IMR-90 (cell line): ENCODE measurements around the gene GNG12. TPM values are rescaled to one million over a fixed set of nuclear protein-coding genes. Genes with fewer than 3 reads are reported as not detected.

Experiments
- ATAC-seq: fragments of 200-7000 bp; cut with Tn5 transposase; 2 replicates; pipeline ENCODE4 v1.9.1; 2020; ENCODE audit warnings: low read depth, mild to moderate bottlenecking, moderate library complexity
- BruUV-seq: library from RNA; stranded (reverse); fragments of 400-500 nt; replicated peaks from 2 replicates; lab custom pipeline; 2021; lab: Mats Ljungman, UMichigan
- CTCF ChIA-PET: fragments of 300-600 bp; formaldehyde crosslinking; extraction: SDS; loops from one replicate; lab custom pipeline; 2021; ENCODE audit warnings: antibody characterized with exemption; lab: Yijun Ruan, JAX
- POLR2A ChIA-PET: fragments of 300-600 bp; sonication (Branson Sonifier 250); formaldehyde crosslinking; loops from one replicate; lab custom pipeline; 2022; ENCODE audit warnings: antibody characterized with exemption; ENCODE audit not compliant: unreplicated experiment; lab: Charles Lee
- DNase-seq: peaks from one replicate; pipeline ENCODE4 v3.0.0; 2013
- H2AFZ ChIP-seq: replicated peaks from 2 replicates; pipeline ENCODE3; 2013; ENCODE audit warnings: low read length, mild to moderate bottlenecking; ENCODE audit not compliant: poor library complexity
- H2AK5ac ChIP-seq: 2 replicates; pipeline ENCODE4 v1.6.1; 2013; ENCODE audit warnings: low read depth, low read length, inconsistent platforms
- H2AK9ac ChIP-seq: replicated peaks from 2 replicates; pipeline ENCODE3; 2013; ENCODE audit warnings: mild to moderate bottlenecking, low read depth, low read length, moderate library complexity; ENCODE audit not compliant: poor library complexity
- H2BK120ac ChIP-seq: 2 replicates; pipeline ENCODE4 v1.6.1; 2013; ENCODE audit warnings: low read depth, low read length, inconsistent platforms
- H2BK15ac ChIP-seq: 3 replicates; pipeline ENCODE4 v1.6.1; 2013; ENCODE audit warnings: low read depth, low read length, inconsistent platforms
- H2BK20ac ChIP-seq: 2 replicates; pipeline ENCODE4 v1.6.1; 2013; ENCODE audit warnings: low read depth, mild to moderate bottlenecking, inconsistent platforms, low read length, moderate library complexity
- H2BK5ac ChIP-seq: 2 replicates; pipeline ENCODE4 v1.6.1; 2013; ENCODE audit warnings: mild to moderate bottlenecking, low read depth, low read length, inconsistent platforms; ENCODE audit not compliant: poor library complexity, severe bottlenecking
- H3K14ac ChIP-seq: replicated peaks from 2 replicates; pipeline ENCODE4 v1.6.1; 2013; ENCODE audit warnings: low read depth, low read length, inconsistent platforms
- H3K18ac ChIP-seq: 2 replicates; pipeline ENCODE4 v1.6.1; 2013; ENCODE audit warnings: low read depth, low read length, control low read depth
- H3K23ac ChIP-seq: 2 replicates; pipeline ENCODE4 v1.6.1; 2013; ENCODE audit warnings: low read depth, low read length, inconsistent platforms
- H3K27ac ChIP-seq: 2 replicates; pipeline ENCODE4 v1.5.1; 2013; ENCODE audit warnings: mild to moderate bottlenecking, control low read depth, low read length; ENCODE audit not compliant: insufficient read depth
- H3K27me3 ChIP-seq: 2 replicates; pipeline ENCODE4 v1.6.1; 2013; ENCODE audit warnings: low read length; ENCODE audit not compliant: control insufficient read depth, insufficient read depth
- H3K36me3 ChIP-seq: 2 replicates; pipeline ENCODE4 v1.6.1; 2013; ENCODE audit warnings: low read length, mixed read lengths; ENCODE audit not compliant: control insufficient read depth, insufficient read depth
- H3K4ac ChIP-seq: 2 replicates; pipeline ENCODE4 v1.6.1; 2013; ENCODE audit warnings: low read depth, low read length, inconsistent platforms
- H3K4me1 ChIP-seq: 2 replicates; pipeline ENCODE4 v1.6.1; 2013; ENCODE audit warnings: low read length, mixed read lengths; ENCODE audit not compliant: control insufficient read depth, insufficient read depth
- H3K4me2 ChIP-seq: 2 replicates; pipeline ENCODE4 v1.6.1; 2013; ENCODE audit warnings: low read depth, mild to moderate bottlenecking, control low read depth, low read length, moderate library complexity
- H3K4me3 ChIP-seq: 2 replicates; pipeline ENCODE4 v1.5.1; 2013; ENCODE audit warnings: low read depth, mild to moderate bottlenecking, control low read depth, low read length, moderate library complexity; ENCODE audit not compliant: insufficient read depth
- H3K56ac ChIP-seq: 2 replicates; pipeline ENCODE4 v1.6.1; 2013; ENCODE audit warnings: low read length, inconsistent platforms; ENCODE audit not compliant: insufficient read depth; ENCODE audit errors: extremely low read depth
- H3K79me1 ChIP-seq, 2 experiments: 2 replicates each; pipeline ENCODE4 v1.6.1; 2013; ENCODE audit warnings: low read length in 2 of 2, inconsistent platforms in 1 of 2, low read depth in 1 of 2
- H3K9ac ChIP-seq: 2 replicates; pipeline ENCODE4 v1.6.1; 2013; ENCODE audit warnings: low read depth, low read length, control low read depth
- H3K9me1 ChIP-seq: 2 replicates; pipeline ENCODE4 v1.6.1; 2013; ENCODE audit warnings: low read length, inconsistent platforms; ENCODE audit not compliant: insufficient read depth
- H3K9me3 ChIP-seq: 2 replicates; pipeline ENCODE4 v1.6.1; 2013; ENCODE audit warnings: low read length; ENCODE audit not compliant: control insufficient read depth, insufficient read depth
- H4K20me1 ChIP-seq: 2 replicates; pipeline ENCODE4 v1.6.1; 2013; ENCODE audit warnings: low read length, inconsistent platforms; ENCODE audit not compliant: insufficient read depth
- H4K5ac ChIP-seq: 2 replicates; pipeline ENCODE4 v1.6.1; 2013; ENCODE audit warnings: mild to moderate bottlenecking, low read depth, low read length, control low read depth
- H4K8ac ChIP-seq, 2 experiments: 2 replicates each; pipeline ENCODE4 v1.6.1; 2013; ENCODE audit warnings: low read depth in 2 of 2, low read length in 2 of 2, control low read depth in 1 of 2, inconsistent platforms in 1 of 2
- H4K91ac ChIP-seq: 2 replicates; pipeline ENCODE4 v1.6.1; 2013; ENCODE audit warnings: low read depth, low read length, inconsistent platforms; ENCODE audit not compliant: insufficient read depth
- ELK1 ChIP-seq: fragments of 150-350 bp; IDR thresholded peaks from 2 replicates; pipeline ENCODE4 v1.6.1; 2016; ENCODE audit warnings: low read depth, mild to moderate bottlenecking, low read length, moderate library complexity, borderline replicate concordance
- NFE2L2 ChIP-seq: fragments of 150-350 bp; IDR thresholded peaks from 2 replicates; pipeline ENCODE4 v1.6.1; 2016; ENCODE audit warnings: low read depth, mild to moderate bottlenecking, low read length
- whole genome bisulfite sequencing, 2 experiments: methylation state at CpG; one replicate each; pipeline versions ENCODE4 v1.1.5 to v1.1.7; 2013; ENCODE audit warnings: missing lambda C conversion rate in 2 of 2; ENCODE audit not compliant: insufficient read length in 1 of 2; ENCODE audit errors: extremely low coverage in 2 of 2; 5-methylcytosine and 5-hydroxymethylcytosine counted together
- dilution Hi-C: fragments of 300-500 bp; cut with HindIII; formaldehyde crosslinking; loops from one replicate; pipeline ENCODE4 v1.14.3; 2018; ENCODE audit warnings: low sequenced_read_pairs; ENCODE audit not compliant: unreplicated experiment
- in situ Hi-C: fragments of 300-500 bp; cut with MboI; formaldehyde crosslinking; loops from 3 replicates; pipeline ENCODE4 v1.14.3; 2019; ENCODE audit warnings: low sequenced_read_pairs, inconsistent platforms, mixed read lengths
- intact Hi-C: fragments of 100-400 bp; cut with micrococcal nuclease; formaldehyde crosslinking; loops from 2 replicates; pipeline ENCODE4 v1.10.0; 2022
- polyA plus RNA-seq, 3 experiments: library from polyadenylated mRNA; depleted of rRNA; stranded (reverse); fragments of >200 nt; gene quantifications; 2 replicates each; pipeline ENCODE4 v1.2.3, GENCODE V29; 2012; ENCODE audit warnings: low replicate concordance in 1 of 3
- total RNA-seq: library from RNA; depleted of rRNA; stranded (reverse); fragments of >200 nt; gene quantifications from 2 replicates; pipeline ENCODE4 v1.2.3, GENCODE V29; 2012

GNG12 gene
- total and polyA plus RNA-seq, 2 of the 4 experiments (the other 2 are of a cell fraction), result 92.3 to 132 TPM

GRCh38 chr1:67724928-67725560 lies 108.2 kb downstream of the GNG12 start:
- peak overlapping the region; percentile 18; the same call in 1 of the 2 replicates for H3K23ac ChIP-seq
- ATAC-seq (peak; percentile 32; the same call in 1 of the 2 replicates), DNase-seq (peak; percentile 85)
- BruUV-seq, result no TSS peak
- H3K4me1 ChIP-seq, result peaks cover 15% of the 10 kb centered on the region
- H3K9me3 ChIP-seq, result no peaks in the 10 kb centered on the region
- H3K4me3 ChIP-seq, result no peak overlapping the region
- no peak overlapping the region for H3K14ac ChIP-seq
- peaks cover 38 to 77% of the 10 kb centered on the region in 2 experiments for H3K79me1 ChIP-seq
- H4K8ac ChIP-seq, result peak overlapping the region in 1 of 2 experiments; percentile 42; a peak in 1 of 4 replicates
- no peak overlapping the region; the same call in 1 of the 2 replicates for H3K4me2 ChIP-seq
- no peaks in the 10 kb centered on the region for H3K27me3 ChIP-seq
- no peak overlapping the region for H3K27ac ChIP-seq
- H2AK9ac ChIP-seq, result no peak overlapping the region
- no peak overlapping the region; the same call in 1 of the 2 replicates for H2BK20ac ChIP-seq
- H2BK120ac ChIP-seq, result peak overlapping the region; percentile 42; the same call in 1 of the 2 replicates
- dilution Hi-C loops, result no loop called here
- peak overlapping the region; percentile 34; the same call in 1 of the 2 replicates for H3K18ac ChIP-seq
- no peak overlapping the region for H3K56ac ChIP-seq
- H2BK5ac ChIP-seq, result peak overlapping the region; percentile 59
- intact Hi-C loops, result no loop called here
- H2AK5ac ChIP-seq, result peak overlapping the region; percentile 38; the same call in 1 of the 2 replicates
- H2AFZ ChIP-seq, result no peak overlapping the region
- H3K9me1 ChIP-seq, result peaks cover 20% of the 10 kb centered on the region
- peak overlapping the region; percentile 14; the same call in 1 of the 2 replicates for H4K91ac ChIP-seq
- H3K4ac ChIP-seq, result peak overlapping the region; percentile 21; the same call in 1 of the 2 replicates
- TF ChIP-seq ELK1 (no peak), NFE2L2 (no peak)
- WGBS, 2 experiments, result 0 to 100% methylated on average over 1 of the region's 3 CpGs
- H3K9ac ChIP-seq, result no peak overlapping the region
- peaks cover 10% of the 10 kb centered on the region; the same call in 1 of the 2 replicates for H4K20me1 ChIP-seq
- in situ Hi-C loops, result no loop called here
- no peak overlapping the region for H2BK15ac ChIP-seq
- peaks cover 4% of the 10 kb centered on the region; the same call in 1 of the 2 replicates for H3K36me3 ChIP-seq
- ChIA-PET POLR2A (no interaction called here), CTCF (no interaction called here)
- H4K5ac ChIP-seq, result no peak overlapping the region
